Endometrial microvascular endothelial cells (primary cell): Measurements from ENCODE around the gene PTPN3. TPM values are rescaled to one million over a fixed set of nuclear protein-coding genes. Genes with fewer than 3 reads are reported as not detected.

Experiments
- in situ Hi-C: cut with HindIII; loops from 2 replicates; pipeline ENCODE4 v1.10.0; 2017; ENCODE audit warnings: low sequenced_read_pairs, low pct_unique_long_range_greater_than_20kb; ENCODE audit errors: inconsistent ontology term
- total RNA-seq: library from RNA; depleted of rRNA; stranded (reverse); fragments of >200 nt; gene quantifications from one replicate; pipeline ENCODE4 v1.2.3, GENCODE V29; 2015; ENCODE audit errors: inconsistent ontology term

PTPN3 gene
- total RNA-seq, 1 donor from 2014 or later, result 0.37 TPM

GRCh38 chr9:109507421-109507838 is 9.3 kb upstream of the PTPN3 start:
- in situ Hi-C loops, result no loop called here

GRCh38 chr9:109506097-109506712 is 8.1 kb upstream of the PTPN3 start:
- in situ Hi-C loops, result no loop called here

GRCh38 chr9:109504689-109505088 is 6.6 kb upstream of the PTPN3 start:
- in situ Hi-C loops, result no loop called here

- in situ Hi-C loops, result no loop called here
Measured at GRCh38 chr9:109500421-109500974, 2.4 kb upstream of the PTPN3 start.

GRCh38 chr9:109499631-109500410 is 1.7 kb upstream of the PTPN3 start:
- in situ Hi-C loops, result no loop called here

GRCh38 chr9:109499093-109499630 is 1.1 kb upstream of the PTPN3 start:
- in situ Hi-C loops, result no loop called here

- in situ Hi-C loops, result no loop called here
Measured at GRCh38 chr9:109497226-109498153, 617 bp downstream of the PTPN3 start.

- in situ Hi-C loops, result no loop called here
Measured at GRCh38 chr9:109496841-109497225, 1.3 kb downstream of the PTPN3 start.

GRCh38 chr9:109496218-109496617 is 1.9 kb downstream of the PTPN3 start:
- in situ Hi-C loops, result no loop called here

GRCh38 chr9:109493648-109494047 is 4.5 kb downstream of the PTPN3 start:
- in situ Hi-C loops, result no loop called here

GRCh38 chr9:109491590-109491989 is 6.5 kb downstream of the PTPN3 start:
- in situ Hi-C loops, result no loop called here

GRCh38 chr9:109488791-109489492 is 9.2 kb downstream of the PTPN3 start:
- in situ Hi-C loops, result no loop called here

GRCh38 chr9:109488351-109488750 is 9.8 kb downstream of the PTPN3 start:
- in situ Hi-C loops, result no loop called here

GRCh38 chr9:109487247-109487646 is 10.9 kb downstream of the PTPN3 start:
- in situ Hi-C loops, result no loop called here

- in situ Hi-C loops, result no loop called here
Measured at GRCh38 chr9:109483744-109484429, 14.2 kb downstream of the PTPN3 start.

- in situ Hi-C loops, result no loop called here
Measured at GRCh38 chr9:109482391-109482916, 15.7 kb downstream of the PTPN3 start.

GRCh38 chr9:109481856-109482255 is 16.3 kb downstream of the PTPN3 start:
- in situ Hi-C loops, result no loop called here

GRCh38 chr9:109479822-109480221 is 18.3 kb downstream of the PTPN3 start:
- in situ Hi-C loops, result no loop called here
